ENCODE data around the gene CYP27A1. TPM values are rescaled to one million over a fixed set of nuclear protein-coding genes. Genes with fewer than 3 reads are reported as not detected.

Gene CYP27A1
- total and polyA plus RNA-seq, 10 donors = 8.7 to 65.5 (median 15.2) TPM

DNA sequence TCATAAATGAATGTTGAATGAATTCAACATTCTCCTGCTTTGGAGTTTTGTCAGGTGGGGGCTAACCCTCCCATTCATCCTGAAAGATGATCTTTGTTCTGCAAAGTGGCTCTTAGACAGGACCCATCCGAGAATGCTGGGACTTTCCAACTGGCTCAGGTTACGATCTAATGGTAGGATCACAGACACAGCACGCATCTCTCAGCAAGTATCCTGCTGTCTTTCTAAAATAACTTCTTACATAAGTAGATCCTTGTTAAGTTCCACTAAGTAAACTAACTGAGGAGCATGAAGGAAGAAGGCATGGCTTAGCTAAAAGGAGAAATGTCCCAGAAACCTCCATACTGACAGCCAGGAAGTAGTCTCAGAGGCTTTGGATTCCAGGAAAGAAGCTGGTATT, 23.7 kb downstream of the CYP27A1 start:
- Histone ChIP-seq H3K36me3 (no peaks in the 10 kb centered on the region), H3K27ac (peak overlapping the region in 7 of 8 donors; percentile 12 to 76 (median 55)), H3K9me3 (peaks cover 0 to 21% (median 14%) of the 10 kb centered on the region in 8 donors), H3K27me3 (replicated peaks in 1 of 7) (peaks cover 0 to 16% (median 0%) of the 10 kb centered on the region in 7 donors), H3K4me1 (peaks cover 0 to 29% (median 11%) of the 10 kb centered on the region in 6 donors), H3K4me3 (no peak overlapping the region)
- intact Hi-C loops (cut with DNase I; ENCODE audit: low total_unique reads) = no loop called here
- no peak for TF ChIP-seq POLR2AphosphoS5 (IDR thresholded peaks at IDR 0.05)
- TF ChIP-seq, protein P1, sequence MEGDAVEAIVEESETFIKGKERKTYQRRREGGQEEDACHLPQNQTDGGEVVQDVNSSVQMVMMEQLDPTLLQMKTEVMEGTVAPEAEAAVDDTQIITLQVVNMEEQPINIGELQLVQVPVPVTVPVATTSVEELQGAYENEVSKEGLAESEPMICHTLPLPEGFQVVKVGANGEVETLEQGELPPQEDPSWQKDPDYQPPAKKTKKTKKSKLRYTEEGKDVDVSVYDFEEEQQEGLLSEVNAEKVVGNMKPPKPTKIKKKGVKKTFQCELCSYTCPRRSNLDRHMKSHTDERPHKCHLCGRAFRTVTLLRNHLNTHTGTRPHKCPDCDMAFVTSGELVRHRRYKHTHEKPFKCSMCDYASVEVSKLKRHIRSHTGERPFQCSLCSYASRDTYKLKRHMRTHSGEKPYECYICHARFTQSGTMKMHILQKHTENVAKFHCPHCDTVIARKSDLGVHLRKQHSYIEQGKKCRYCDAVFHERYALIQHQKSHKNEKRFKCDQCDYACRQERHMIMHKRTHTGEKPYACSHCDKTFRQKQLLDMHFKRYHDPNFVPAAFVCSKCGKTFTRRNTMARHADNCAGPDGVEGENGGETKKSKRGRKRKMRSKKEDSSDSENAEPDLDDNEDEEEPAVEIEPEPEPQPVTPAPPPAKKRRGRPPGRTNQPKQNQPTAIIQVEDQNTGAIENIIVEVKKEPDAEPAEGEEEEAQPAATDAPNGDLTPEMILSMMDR (IDR thresholded peaks at IDR 0.05 in 8 of 11, conservative IDR thresholded peaks at IDR 0.05 in 3 of 11) = no peak
- no peak for TF ChIP-seq POLR2A (IDR thresholded peaks at IDR 0.05)
- WGBS, 5 donors = 48 to 73% (median 64%) methylated on average over 3 of the region's 3 CpGs
- no peak for DNase-seq

DNA sequence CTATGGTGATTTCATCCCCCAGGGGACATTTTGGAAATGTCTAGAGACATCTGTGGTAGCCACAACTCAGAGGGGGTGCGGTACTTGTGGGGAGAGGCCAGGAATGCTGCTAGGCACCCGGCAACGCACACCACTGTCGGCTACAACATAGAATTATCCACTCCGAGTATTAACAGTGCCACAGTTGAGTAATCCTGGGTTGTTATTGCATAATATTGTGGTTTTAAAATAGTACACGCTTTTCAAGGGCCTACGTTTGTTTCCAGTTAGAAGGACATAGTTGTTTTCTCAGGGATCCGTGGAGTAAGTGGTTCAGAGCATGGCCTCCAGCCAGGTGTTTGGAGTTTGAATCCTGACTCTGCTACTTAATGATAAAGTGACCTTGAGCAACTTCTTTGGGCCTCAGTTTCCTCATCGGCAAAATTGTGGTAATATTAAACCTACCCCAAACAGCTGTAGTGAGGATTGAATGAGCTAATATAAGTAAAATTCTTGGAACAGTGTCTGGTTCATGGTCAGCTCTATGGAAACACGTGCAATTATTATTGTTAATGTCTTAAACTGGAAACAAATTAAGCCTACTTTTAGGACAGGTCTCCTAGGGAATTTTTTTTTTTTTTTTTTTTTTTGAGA, 24.5 kb downstream of the CYP27A1 start:
- DNase-seq = no peak
- no peaks in the 10 kb centered on the region for H3K36me3 ChIP-seq
- H3K9me3 ChIP-seq = peaks cover 0 to 21% (median 14%) of the 10 kb centered on the region in 8 donors
- 26 to 35% (median 32%) methylated on average over 10 of the region's 10 CpGs for WGBS, 5 donors
- peaks cover 0 to 16% (median 0%) of the 10 kb centered on the region in 7 donors for H3K27me3 ChIP-seq (replicated peaks in 1 of 7)
- intact Hi-C loops (cut with DNase I; ENCODE audit: low total_unique reads) = no loop called here
- peaks cover 0 to 29% (median 11%) of the 10 kb centered on the region in 6 donors for H3K4me1 ChIP-seq
- TF ChIP-seq, protein P1 (IDR thresholded peaks at IDR 0.05 in 8 of 11, conservative IDR thresholded peaks at IDR 0.05 in 3 of 11) = no peak
- TF ChIP-seq POLR2A (IDR thresholded peaks at IDR 0.05) (no peak), POLR2AphosphoS5 (IDR thresholded peaks at IDR 0.05) (peak in 1 of 3 donors; percentile 22)
- H3K4me3 ChIP-seq = no peak overlapping the region
- peak overlapping the region in 7 of 8 donors; percentile 12 to 76 (median 55) for H3K27ac ChIP-seq

DNA sequence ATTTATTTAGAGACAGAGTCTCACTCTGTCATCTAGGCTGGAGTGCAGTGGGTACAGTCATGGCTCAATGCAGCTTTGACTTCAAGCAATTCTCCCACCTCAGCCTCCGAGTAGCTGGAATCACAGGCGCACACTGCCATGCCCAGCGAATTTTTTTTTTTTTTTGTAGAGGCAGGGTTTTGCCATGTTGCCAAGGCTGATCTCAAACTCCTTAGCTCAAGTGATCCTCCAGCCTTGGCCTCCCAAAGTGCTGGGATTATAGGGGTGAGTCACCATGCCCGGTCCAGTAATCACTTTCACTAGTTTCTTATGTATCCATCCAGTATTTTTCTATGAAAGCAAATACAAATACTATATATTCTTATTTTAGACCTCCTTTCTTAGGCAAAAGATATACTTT, 25.7 kb downstream of the CYP27A1 start:
- Histone ChIP-seq H3K27ac (no peak overlapping the region), H3K36me3 (peaks cover 0 to 6% (median 2%) of the 10 kb centered on the region in 6 donors), H3K4me3 (no peak overlapping the region), H3K27me3 (replicated peaks in 1 of 7) (peaks cover 0 to 20% (median 0%) of the 10 kb centered on the region in 7 donors), H3K4me1 (peaks cover 0 to 24% (median 6%) of the 10 kb centered on the region in 6 donors), H3K9me3 (peaks cover 0 to 21% (median 14%) of the 10 kb centered on the region in 8 donors)
- intact Hi-C loops (cut with DNase I; ENCODE audit: low total_unique reads) = no loop called here
- no peak for TF ChIP-seq POLR2A (IDR thresholded peaks at IDR 0.05)
- TF ChIP-seq, protein P1 (IDR thresholded peaks at IDR 0.05 in 8 of 11, conservative IDR thresholded peaks at IDR 0.05 in 3 of 11) = no peak
- no peak for TF ChIP-seq POLR2AphosphoS5 (IDR thresholded peaks at IDR 0.05)
- 83 to 95% (median 88%) methylated on average over 4 of the region's 4 CpGs for WGBS, 5 donors
- no peak for DNase-seq

DNA sequence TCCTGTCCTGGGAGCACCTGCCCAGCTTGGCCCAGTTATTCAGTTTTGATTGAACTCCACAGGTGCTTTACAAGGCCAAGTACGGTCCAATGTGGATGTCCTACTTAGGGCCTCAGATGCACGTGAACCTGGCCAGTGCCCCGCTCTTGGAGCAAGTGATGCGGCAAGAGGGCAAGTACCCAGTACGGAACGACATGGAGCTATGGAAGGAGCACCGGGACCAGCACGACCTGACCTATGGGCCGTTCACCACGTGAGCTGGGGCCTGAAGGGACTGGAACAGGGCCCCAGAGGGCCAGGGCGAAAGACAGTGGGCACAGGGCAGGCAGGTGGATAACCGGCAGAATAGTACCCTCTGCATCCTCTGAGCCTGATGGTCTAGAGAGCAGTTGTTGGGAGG, 27.6 kb downstream of the CYP27A1 start:
- TF ChIP-seq POLR2AphosphoS5 (IDR thresholded peaks at IDR 0.05) (no peak), POLR2A (IDR thresholded peaks at IDR 0.05) (no peak)
- TF ChIP-seq, protein P1 (IDR thresholded peaks at IDR 0.05 in 8 of 11, conservative IDR thresholded peaks at IDR 0.05 in 3 of 11) = no peak
- Histone ChIP-seq H3K27me3 (replicated peaks in 1 of 7) (peaks cover 0 to 24% (median 0%) of the 10 kb centered on the region in 7 donors), H3K9me3 (peaks cover 0 to 9% (median 7%) of the 10 kb centered on the region in 8 donors), H3K4me3 (no peak overlapping the region), H3K27ac (no peak overlapping the region), H3K36me3 (peaks cover 0 to 25% (median 4%) of the 10 kb centered on the region in 6 donors), H3K4me1 (peaks cover 0 to 18% (median 5%) of the 10 kb centered on the region in 6 donors)
- 90 to 97% (median 95%) methylated on average over 12 of the region's 12 CpGs for WGBS, 5 donors
- intact Hi-C loops (cut with DNase I; ENCODE audit: low total_unique reads) = no loop called here
- DNase-seq = no peak
